Tibial artery (tissue), 4 donors: Measurements from ENCODE around the gene FUBP3.

ENCODE experiments used
- DNase-seq, 2 donors: peaks; one replicate each; pipeline ENCODE4 v3.0.0-alpha.2; 2019
- H3K27ac ChIP-seq, 2 donors: fragments of 200-600 bp; sonication (generic) in 1 of 2; 1 replicate in 1 of 2; 2 replicates in 1 of 2; pipeline ENCODE4 v1.5.1; 2018 to 2019; ENCODE audit warnings: mild to moderate bottlenecking in 1 of 2
- H3K27me3 ChIP-seq, 2 donors: fragments of 200-600 bp; sonication (generic) in 1 of 2; one replicate each; pipeline versions ENCODE4 v1.5.1 to v1.6.0; 2016 to 2019
- H3K36me3 ChIP-seq, 3 donors: fragments of 200-600 bp; sonication (generic) in 2 of 3; one replicate each; pipeline ENCODE4 v1.5.1; 2016 to 2019; ENCODE audit warnings: mild to moderate bottlenecking in 2 of 3
- H3K4me1 ChIP-seq, 4 donors: fragments of 200-600 bp; sonication (generic) in 2 of 4; 1 replicate in 3 of 4; 2 replicates in 1 of 4; pipeline ENCODE4 v1.5.1; 2016 to 2019
- H3K4me3 ChIP-seq, 2 donors: fragments of 200-600 bp; sonication (generic) in 1 of 2; 1 replicate in 1 of 2; 2 replicates in 1 of 2; pipeline ENCODE4 v1.5.1; 2018 to 2019; ENCODE audit warnings: mild to moderate bottlenecking in 2 of 2
- H3K9me3 ChIP-seq, 3 donors: fragments of 200-600 bp; sonication (generic) in 1 of 3; one replicate each; pipeline ENCODE4 v1.5.1; 2016 to 2019
- CTCF ChIP-seq, 2 experiments: fragments of 200-600 bp in 1 of 2; fragments of 450-650 bp in 1 of 2; IDR thresholded peaks; one replicate each; pipeline ENCODE4 v1.5.1; 2017 to 2019; ENCODE audit warnings: antibody characterized with exemption in 2 of 2, mild to moderate bottlenecking in 1 of 2, moderate library complexity in 1 of 2
- intact Hi-C: fragments of 100-400 bp; cut with DNase I; formaldehyde crosslinking; loops from one replicate; pipeline ENCODE4 v1.15.0; 2023; ENCODE audit warnings: low total_unique reads

The FUBP3 gene

GRCh38 chr9:130629443-130630070 is 50.2 kb downstream of the FUBP3 start:
- H3K36me3 ChIP-seq, result peaks cover 72 to 100% (median 95%) of the 10 kb centered on the region in 3 donors
- no peaks in the 10 kb centered on the region for H3K27me3 ChIP-seq
- no peak for DNase-seq
- H3K27ac ChIP-seq, result no peak overlapping the region
- intact Hi-C loops, result no loop called here
- no peaks in the 10 kb centered on the region for H3K4me1 ChIP-seq
- no peak for TF ChIP-seq CTCF (IDR thresholded peaks at IDR 0.05)
- H3K9me3 ChIP-seq, result no peaks in the 10 kb centered on the region
- H3K4me3 ChIP-seq, result no peak overlapping the region

GRCh38 chr9:130630071-130630450 is 50.7 kb downstream of the FUBP3 start:
- DNase-seq, result no peak
- Histone ChIP-seq H3K4me3 (no peak overlapping the region), H3K27ac (no peak overlapping the region), H3K27me3 (no peaks in the 10 kb centered on the region), H3K36me3 (peaks cover 70 to 100% (median 95%) of the 10 kb centered on the region in 3 donors), H3K9me3 (no peaks in the 10 kb centered on the region), H3K4me1 (no peaks in the 10 kb centered on the region)
- intact Hi-C loops, result no loop called here
- TF ChIP-seq CTCF (IDR thresholded peaks at IDR 0.05), result no peak

- Histone ChIP-seq H3K36me3 (peaks cover 70 to 100% (median 95%) of the 10 kb centered on the region in 3 donors), H3K9me3 (no peaks in the 10 kb centered on the region), H3K27me3 (no peaks in the 10 kb centered on the region), H3K4me1 (no peaks in the 10 kb centered on the region), H3K27ac (no peak overlapping the region), H3K4me3 (no peak overlapping the region)
- intact Hi-C loops, result no loop called here
- no peak for TF ChIP-seq CTCF (IDR thresholded peaks at IDR 0.05)
- no peak for DNase-seq
These were observed 51.3 kb downstream of the FUBP3 start for GRCh38 chr9:130630506-130631330.

GRCh38 chr9:130631331-130632080 is 52.1 kb downstream of the FUBP3 start:
- Histone ChIP-seq H3K4me3 (no peak overlapping the region), H3K27ac (no peak overlapping the region), H3K9me3 (no peaks in the 10 kb centered on the region), H3K27me3 (no peaks in the 10 kb centered on the region), H3K4me1 (no peaks in the 10 kb centered on the region), H3K36me3 (peaks cover 70 to 100% (median 95%) of the 10 kb centered on the region in 3 donors)
- TF ChIP-seq CTCF (IDR thresholded peaks at IDR 0.05), result no peak
- intact Hi-C loops, result no loop called here
- no peak for DNase-seq

GRCh38 chr9:130632081-130632710 is 52.8 kb downstream of the FUBP3 start:
- peak in 1 of 2 donors; percentile 56 for DNase-seq
- Histone ChIP-seq H3K4me1 (no peaks in the 10 kb centered on the region), H3K36me3 (peaks cover 70 to 100% (median 92%) of the 10 kb centered on the region in 3 donors), H3K27ac (no peak overlapping the region), H3K9me3 (no peaks in the 10 kb centered on the region), H3K4me3 (no peak overlapping the region), H3K27me3 (no peaks in the 10 kb centered on the region)
- no peak for TF ChIP-seq CTCF (IDR thresholded peaks at IDR 0.05)
- intact Hi-C loops, result no loop called here
